Measurements from ENCODE around the gene STARD3. TPM values are rescaled to one million over a fixed set of nuclear protein-coding genes. Genes with fewer than 3 reads are reported as not detected.

The STARD3 gene
- total and polyA plus RNA-seq, 2 of the 13 experiments (the other 11 are each of a cell fraction or from before 2014, with no cell fraction given) = 34.6 to 100 TPM

DNA sequence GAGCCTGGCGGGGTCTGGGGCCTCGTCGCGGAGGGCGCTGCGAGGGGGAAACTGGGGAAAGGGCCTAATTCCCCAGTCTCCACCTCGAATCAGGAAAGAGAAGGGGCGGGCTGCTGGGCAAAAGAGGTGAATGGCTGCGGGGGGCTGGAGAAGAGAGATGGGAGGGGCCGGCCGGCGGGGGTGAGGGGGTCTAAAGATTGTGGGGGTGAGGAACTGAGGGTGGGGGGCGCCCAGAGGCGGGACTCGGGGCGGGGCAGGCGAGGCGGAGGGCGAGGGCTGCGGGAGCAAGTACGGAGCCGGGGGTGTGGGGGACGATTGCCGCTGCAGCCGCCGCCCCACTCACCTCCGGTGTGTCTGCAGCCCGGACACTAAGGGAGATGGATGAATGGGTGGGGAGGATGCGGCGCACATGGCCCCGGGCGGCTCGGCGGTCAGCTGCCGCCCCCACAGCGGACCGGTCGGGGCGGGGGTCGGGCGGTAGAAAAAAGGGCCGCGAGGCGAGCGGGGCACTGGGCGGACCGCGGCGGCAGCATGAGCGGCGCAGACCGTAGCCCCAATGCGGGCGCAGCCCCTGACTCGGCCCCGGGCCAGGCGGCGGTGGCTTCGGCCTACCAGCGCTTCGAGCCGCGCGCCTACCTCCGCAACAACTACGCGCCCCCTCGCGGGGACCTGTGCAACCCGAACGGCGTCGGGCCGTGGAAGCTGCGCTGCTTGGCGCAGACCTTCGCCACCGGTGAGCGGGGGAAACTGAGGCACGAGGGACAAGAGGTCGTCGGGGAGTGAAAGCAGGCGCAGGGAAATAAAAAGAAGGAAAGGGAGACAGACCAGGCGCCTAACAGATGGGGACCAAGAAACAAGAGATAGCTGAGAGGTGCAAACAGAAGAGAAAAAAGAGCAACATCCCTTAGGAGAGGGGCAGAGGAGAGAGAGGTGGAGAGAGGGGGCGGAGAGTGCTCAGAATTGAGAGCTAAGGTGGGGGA lies 31.3 kb downstream of the STARD3 start, which contains the start of gene PNMT (continued):
- TF ChIP-seq, protein P1, sequence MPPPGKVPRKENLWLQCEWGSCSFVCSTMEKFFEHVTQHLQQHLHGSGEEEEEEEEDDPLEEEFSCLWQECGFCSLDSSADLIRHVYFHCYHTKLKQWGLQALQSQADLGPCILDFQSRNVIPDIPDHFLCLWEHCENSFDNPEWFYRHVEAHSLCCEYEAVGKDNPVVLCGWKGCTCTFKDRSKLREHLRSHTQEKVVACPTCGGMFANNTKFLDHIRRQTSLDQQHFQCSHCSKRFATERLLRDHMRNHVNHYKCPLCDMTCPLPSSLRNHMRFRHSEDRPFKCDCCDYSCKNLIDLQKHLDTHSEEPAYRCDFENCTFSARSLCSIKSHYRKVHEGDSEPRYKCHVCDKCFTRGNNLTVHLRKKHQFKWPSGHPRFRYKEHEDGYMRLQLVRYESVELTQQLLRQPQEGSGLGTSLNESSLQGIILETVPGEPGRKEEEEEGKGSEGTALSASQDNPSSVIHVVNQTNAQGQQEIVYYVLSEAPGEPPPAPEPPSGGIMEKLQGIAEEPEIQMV (CRISPR knock-in tag; IDR thresholded peaks at IDR 0.05; ENCODE audit: low read depth) = 0 out of 2 replicates have a peak, but pooled peaks have one; percentile 48
- peak; percentile 77; the same call in 1 of the 2 replicates for TF ChIP-seq YEATS2 (CRISPR knock-in tag; IDR thresholded peaks at IDR 0.05; ENCODE audit: borderline replicate concordance)
- TF ChIP-seq, protein P2, sequence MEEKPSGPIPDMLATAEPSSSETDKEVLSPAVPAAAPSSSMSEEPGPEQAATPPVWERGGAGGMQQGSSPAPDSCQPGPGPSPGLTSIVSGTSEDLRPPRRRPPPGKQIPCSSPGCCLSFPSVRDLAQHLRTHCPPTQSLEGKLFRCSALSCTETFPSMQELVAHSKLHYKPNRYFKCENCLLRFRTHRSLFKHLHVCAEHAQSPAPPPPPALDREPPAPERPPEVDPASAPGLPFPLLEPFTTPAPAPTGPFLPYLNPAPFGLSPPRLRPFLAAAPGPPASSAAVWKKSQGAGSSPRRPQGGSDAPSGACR (CRISPR knock-in tag; IDR thresholded peaks at IDR 0.05) = no peak
- 0 out of 2 replicates have a peak, but pooled peaks have one; percentile 69 for TF ChIP-seq NFATC3 (CRISPR knock-in tag; IDR thresholded peaks at IDR 0.05)
- TF ChIP-seq, protein P3, sequence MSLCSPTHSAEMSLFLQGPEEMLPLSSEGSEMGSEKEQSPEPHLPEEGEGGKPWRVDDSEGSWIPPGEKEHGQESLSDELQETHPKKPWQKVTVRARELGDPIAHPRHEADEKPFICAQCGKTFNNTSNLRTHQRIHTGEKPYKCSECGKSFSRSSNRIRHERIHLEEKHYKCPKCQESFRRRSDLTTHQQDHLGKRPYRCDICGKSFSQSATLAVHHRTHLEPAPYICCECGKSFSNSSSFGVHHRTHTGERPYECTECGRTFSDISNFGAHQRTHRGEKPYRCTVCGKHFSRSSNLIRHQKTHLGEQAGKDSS (CRISPR knock-in tag; IDR thresholded peaks at IDR 0.05; ENCODE audit: borderline replicate concordance, low read depth) = peak; percentile 76; the same call in 1 of the 2 replicates
- no peak for TF ChIP-seq ZNF234 (CRISPR knock-in tag; conservative IDR thresholded peaks at IDR 0.05)
- TF ChIP-seq, protein P4, sequence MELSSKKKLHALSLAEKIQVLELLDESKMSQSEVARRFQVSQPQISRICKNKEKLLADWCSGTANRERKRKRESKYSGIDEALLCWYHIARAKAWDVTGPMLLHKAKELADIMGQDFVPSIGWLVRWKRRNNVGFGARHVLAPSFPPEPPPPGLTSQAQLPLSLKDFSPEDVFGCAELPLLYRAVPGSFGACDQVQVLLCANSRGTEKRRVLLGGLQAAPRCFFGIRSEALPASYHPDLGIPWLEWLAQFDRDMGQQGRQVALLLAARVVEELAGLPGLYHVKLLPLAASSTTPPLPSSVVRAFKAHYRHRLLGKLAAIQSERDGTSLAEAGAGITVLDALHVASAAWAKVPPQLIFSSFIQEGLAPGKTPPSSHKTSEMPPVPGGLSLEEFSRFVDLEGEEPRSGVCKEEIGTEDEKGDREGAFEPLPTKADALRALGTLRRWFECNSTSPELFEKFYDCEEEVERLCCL (CRISPR knock-in tag; IDR thresholded peaks at IDR 0.05; ENCODE audit: borderline replicate concordance) = no peak
- peak; percentile 48; the same call in 1 of the 2 replicates for TF ChIP-seq ZNF337 (CRISPR knock-in tag; IDR thresholded peaks at IDR 0.05; ENCODE audit: borderline replicate concordance, low read depth)
- TF ChIP-seq ZMYM4 (CRISPR knock-in tag; IDR thresholded peaks at IDR 0.05) = peak; percentile 52; the same call in 1 of the 2 replicates
- no peak for TF ChIP-seq KDM6A (CRISPR knock-in tag; IDR thresholded peaks at IDR 0.05; ENCODE audit: low read depth)
- TF ChIP-seq SALL2 (CRISPR knock-in tag; IDR thresholded peaks at IDR 0.05) = peak; percentile 76
- TF ChIP-seq NPAS2 (CRISPR knock-in tag; IDR thresholded peaks at IDR 0.05; ENCODE audit: borderline replicate concordance) = no peak
- no peak; the same call in 1 of the 2 replicates for TF ChIP-seq ZNF816 (CRISPR knock-in tag; IDR thresholded peaks at IDR 0.05; ENCODE audit: borderline replicate concordance)
- 0 out of 2 replicates have a peak, but pooled peaks have one; percentile 76 for TF ChIP-seq ZNF598 (CRISPR knock-in tag; IDR thresholded peaks at IDR 0.05; ENCODE audit: borderline replicate concordance)
- no peak for TF ChIP-seq TBX3 (IDR thresholded peaks at IDR 0.05; ENCODE audit: borderline replicate concordance)
- TF ChIP-seq, protein P5, sequence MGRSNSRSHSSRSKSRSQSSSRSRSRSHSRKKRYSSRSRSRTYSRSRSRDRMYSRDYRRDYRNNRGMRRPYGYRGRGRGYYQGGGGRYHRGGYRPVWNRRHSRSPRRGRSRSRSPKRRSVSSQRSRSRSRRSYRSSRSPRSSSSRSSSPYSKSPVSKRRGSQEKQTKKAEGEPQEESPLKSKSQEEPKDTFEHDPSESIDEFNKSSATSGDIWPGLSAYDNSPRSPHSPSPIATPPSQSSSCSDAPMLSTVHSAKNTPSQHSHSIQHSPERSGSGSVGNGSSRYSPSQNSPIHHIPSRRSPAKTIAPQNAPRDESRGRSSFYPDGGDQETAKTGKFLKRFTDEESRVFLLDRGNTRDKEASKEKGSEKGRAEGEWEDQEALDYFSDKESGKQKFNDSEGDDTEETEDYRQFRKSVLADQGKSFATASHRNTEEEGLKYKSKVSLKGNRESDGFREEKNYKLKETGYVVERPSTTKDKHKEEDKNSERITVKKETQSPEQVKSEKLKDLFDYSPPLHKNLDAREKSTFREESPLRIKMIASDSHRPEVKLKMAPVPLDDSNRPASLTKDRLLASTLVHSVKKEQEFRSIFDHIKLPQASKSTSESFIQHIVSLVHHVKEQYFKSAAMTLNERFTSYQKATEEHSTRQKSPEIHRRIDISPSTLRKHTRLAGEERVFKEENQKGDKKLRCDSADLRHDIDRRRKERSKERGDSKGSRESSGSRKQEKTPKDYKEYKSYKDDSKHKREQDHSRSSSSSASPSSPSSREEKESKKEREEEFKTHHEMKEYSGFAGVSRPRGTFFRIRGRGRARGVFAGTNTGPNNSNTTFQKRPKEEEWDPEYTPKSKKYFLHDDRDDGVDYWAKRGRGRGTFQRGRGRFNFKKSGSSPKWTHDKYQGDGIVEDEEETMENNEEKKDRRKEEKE (IDR thresholded peaks at IDR 0.05) = no peak
- TF ChIP-seq ATAD3A (CRISPR knock-in tag; IDR thresholded peaks at IDR 0.05) = no peak
- no peak for TF ChIP-seq ZBTB3 (CRISPR knock-in tag; IDR thresholded peaks at IDR 0.05; ENCODE audit: borderline replicate concordance, low read depth)
- TF ChIP-seq ZNF335 (CRISPR knock-in tag; IDR thresholded peaks at IDR 0.05) = no peak

Measured in HepG2 (cell line).